Ascending aorta (tissue), 2 donors: Measurements from ENCODE around the gene TRIO. TPM values are rescaled to one million over a fixed set of nuclear protein-coding genes. Genes with fewer than 3 reads are reported as not detected.

Source experiments
- DNase-seq, 2 donors: peaks; one replicate each; pipeline ENCODE4 v3.0.0-alpha.2; 2019; ENCODE audit warnings: low spot score in 2 of 2
- H3K27ac ChIP-seq, 2 donors: fragments of 200-600 bp; sonication (generic); one replicate each; pipeline ENCODE4 v1.5.1; 2016 to 2017; ENCODE audit warnings: mild to moderate bottlenecking in 1 of 2
- H3K27me3 ChIP-seq: fragments of 200-600 bp; sonication (generic); one replicate; pipeline ENCODE4 v1.5.1; 2017
- H3K36me3 ChIP-seq, 2 donors: fragments of 200-600 bp; sonication (generic); one replicate each; pipeline ENCODE4 v1.5.1; 2016
- H3K4me1 ChIP-seq, 2 donors: fragments of 200-600 bp; sonication (generic); one replicate each; pipeline ENCODE4 v1.5.1; 2016 to 2017; ENCODE audit warnings: mild to moderate bottlenecking in 1 of 2
- H3K4me3 ChIP-seq, 2 donors: fragments of 200-600 bp; sonication (generic); one replicate each; pipeline ENCODE4 v1.5.1; 2016 to 2017; ENCODE audit warnings: mild to moderate bottlenecking in 1 of 2
- H3K9me3 ChIP-seq, 2 donors: fragments of 200-600 bp; sonication (generic); one replicate each; pipeline ENCODE4 v1.5.1; 2016
- intact Hi-C: fragments of 100-400 bp; cut with DNase I; formaldehyde crosslinking; loops from one replicate; pipeline ENCODE4 v1.15.1; 2023
- total RNA-seq: library from RNA; depleted of rRNA; stranded (reverse); fragments of >200 nt; gene quantifications from one replicate; pipeline ENCODE4 v1.1.0, GENCODE V29; 2016
- TF ChIP-seq, protein P1 (sequence below), 3 experiments: fragments of 200-600 bp in 2 of 3; fragments of 450-650 bp in 1 of 3; sonication (generic) in 2 of 3; IDR thresholded peaks; one replicate each; pipeline ENCODE4 v1.5.1; 2016 to 2019; ENCODE audit warnings: antibody characterized with exemption in 3 of 3, mild to moderate bottlenecking in 1 of 3, moderate library complexity in 1 of 3

The TRIO gene
- total RNA-seq, 1 donor from 2014 or later: 262 TPM

GRCh38 chr5:14464671-14465070 is 321.5 kb downstream of the TRIO start:
- no peak for DNase-seq
- TF ChIP-seq, protein P1, sequence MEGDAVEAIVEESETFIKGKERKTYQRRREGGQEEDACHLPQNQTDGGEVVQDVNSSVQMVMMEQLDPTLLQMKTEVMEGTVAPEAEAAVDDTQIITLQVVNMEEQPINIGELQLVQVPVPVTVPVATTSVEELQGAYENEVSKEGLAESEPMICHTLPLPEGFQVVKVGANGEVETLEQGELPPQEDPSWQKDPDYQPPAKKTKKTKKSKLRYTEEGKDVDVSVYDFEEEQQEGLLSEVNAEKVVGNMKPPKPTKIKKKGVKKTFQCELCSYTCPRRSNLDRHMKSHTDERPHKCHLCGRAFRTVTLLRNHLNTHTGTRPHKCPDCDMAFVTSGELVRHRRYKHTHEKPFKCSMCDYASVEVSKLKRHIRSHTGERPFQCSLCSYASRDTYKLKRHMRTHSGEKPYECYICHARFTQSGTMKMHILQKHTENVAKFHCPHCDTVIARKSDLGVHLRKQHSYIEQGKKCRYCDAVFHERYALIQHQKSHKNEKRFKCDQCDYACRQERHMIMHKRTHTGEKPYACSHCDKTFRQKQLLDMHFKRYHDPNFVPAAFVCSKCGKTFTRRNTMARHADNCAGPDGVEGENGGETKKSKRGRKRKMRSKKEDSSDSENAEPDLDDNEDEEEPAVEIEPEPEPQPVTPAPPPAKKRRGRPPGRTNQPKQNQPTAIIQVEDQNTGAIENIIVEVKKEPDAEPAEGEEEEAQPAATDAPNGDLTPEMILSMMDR (IDR thresholded peaks at IDR 0.05): no peak
- Histone ChIP-seq H3K4me3 (no peak overlapping the region), H3K27me3 (no peaks in the 10 kb centered on the region), H3K4me1 (no peaks in the 10 kb centered on the region), H3K27ac (no peak overlapping the region), H3K9me3 (no peaks in the 10 kb centered on the region), H3K36me3 (peaks cover 65 to 87% of the 10 kb centered on the region in 2 donors)
- intact Hi-C loops: no loop called here

GRCh38 chr5:14465116-14465515 is 322.0 kb downstream of the TRIO start:
- no peak overlapping the region for H3K27ac ChIP-seq
- H3K36me3 ChIP-seq: peaks cover 63 to 86% of the 10 kb centered on the region in 2 donors
- no peaks in the 10 kb centered on the region for H3K9me3 ChIP-seq
- H3K4me1 ChIP-seq: no peaks in the 10 kb centered on the region
- no peak overlapping the region for H3K4me3 ChIP-seq
- no peak for DNase-seq
- intact Hi-C loops: no loop called here
- TF ChIP-seq, protein P1 (IDR thresholded peaks at IDR 0.05): no peak
- H3K27me3 ChIP-seq: no peaks in the 10 kb centered on the region

GRCh38 chr5:14465776-14466175 is 322.6 kb downstream of the TRIO start:
- intact Hi-C loops: no loop called here
- Histone ChIP-seq H3K36me3 (peaks cover 56 to 85% of the 10 kb centered on the region in 2 donors), H3K4me3 (no peak overlapping the region), H3K27me3 (no peaks in the 10 kb centered on the region), H3K9me3 (no peaks in the 10 kb centered on the region), H3K4me1 (no peaks in the 10 kb centered on the region), H3K27ac (no peak overlapping the region)
- TF ChIP-seq, protein P1 (IDR thresholded peaks at IDR 0.05): no peak
- DNase-seq: no peak

DNA sequence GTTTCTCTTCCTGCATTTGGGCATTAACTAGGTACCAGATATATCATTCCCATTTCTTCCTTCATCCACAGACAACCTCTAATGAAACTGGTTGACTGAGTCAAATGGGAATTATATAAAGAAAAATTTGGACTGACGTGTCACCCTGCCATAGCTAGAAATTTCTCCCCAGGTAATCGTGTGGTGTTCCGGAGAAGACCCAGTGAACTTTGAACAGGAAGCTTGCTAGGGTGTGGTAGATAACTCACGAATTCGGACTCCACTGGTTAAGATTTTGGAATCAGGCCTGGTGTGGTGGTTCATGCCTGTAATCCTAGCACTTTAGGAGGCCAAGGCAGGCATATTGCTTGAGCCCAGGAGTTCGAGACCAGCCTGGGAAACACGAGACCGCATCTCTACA is 324.1 kb downstream of the TRIO start:
- no peak overlapping the region for H3K4me3 ChIP-seq
- H3K4me1 ChIP-seq: no peaks in the 10 kb centered on the region
- H3K27ac ChIP-seq: no peak overlapping the region
- TF ChIP-seq, protein P1 (IDR thresholded peaks at IDR 0.05): no peak
- no peaks in the 10 kb centered on the region for H3K27me3 ChIP-seq
- intact Hi-C loops: no loop called here
- no peak for DNase-seq
- peaks cover 48 to 82% of the 10 kb centered on the region in 2 donors for H3K36me3 ChIP-seq
- H3K9me3 ChIP-seq: no peaks in the 10 kb centered on the region

DNA sequence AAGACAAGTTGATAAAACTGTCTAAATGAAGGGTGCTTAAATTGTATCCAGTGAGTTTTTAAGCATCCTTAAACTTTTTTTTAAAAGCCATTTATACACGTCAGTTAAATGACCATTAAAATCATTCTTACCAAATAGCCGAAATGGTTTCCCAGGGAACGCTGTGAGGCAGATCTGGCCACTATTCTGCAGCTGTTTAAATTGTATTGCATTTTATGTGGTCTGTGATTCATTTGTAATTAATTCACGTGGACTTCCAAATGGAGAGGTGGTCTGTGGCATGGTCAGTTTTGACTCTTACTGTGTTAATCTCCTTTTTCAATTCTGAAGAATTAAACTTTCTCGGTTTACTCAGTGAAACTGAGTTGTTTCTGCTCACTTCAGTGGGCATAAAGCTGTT is 324.7 kb downstream of the TRIO start:
- Histone ChIP-seq H3K4me3 (no peak overlapping the region), H3K36me3 (peaks cover 46 to 82% of the 10 kb centered on the region in 2 donors), H3K27me3 (no peaks in the 10 kb centered on the region), H3K4me1 (no peaks in the 10 kb centered on the region), H3K27ac (no peak overlapping the region), H3K9me3 (no peaks in the 10 kb centered on the region)
- TF ChIP-seq, protein P1 (IDR thresholded peaks at IDR 0.05): no peak
- intact Hi-C loops: no loop called here
- no peak for DNase-seq
